ENCODE data around the gene PPM1M.

Gene PPM1M

DNA sequence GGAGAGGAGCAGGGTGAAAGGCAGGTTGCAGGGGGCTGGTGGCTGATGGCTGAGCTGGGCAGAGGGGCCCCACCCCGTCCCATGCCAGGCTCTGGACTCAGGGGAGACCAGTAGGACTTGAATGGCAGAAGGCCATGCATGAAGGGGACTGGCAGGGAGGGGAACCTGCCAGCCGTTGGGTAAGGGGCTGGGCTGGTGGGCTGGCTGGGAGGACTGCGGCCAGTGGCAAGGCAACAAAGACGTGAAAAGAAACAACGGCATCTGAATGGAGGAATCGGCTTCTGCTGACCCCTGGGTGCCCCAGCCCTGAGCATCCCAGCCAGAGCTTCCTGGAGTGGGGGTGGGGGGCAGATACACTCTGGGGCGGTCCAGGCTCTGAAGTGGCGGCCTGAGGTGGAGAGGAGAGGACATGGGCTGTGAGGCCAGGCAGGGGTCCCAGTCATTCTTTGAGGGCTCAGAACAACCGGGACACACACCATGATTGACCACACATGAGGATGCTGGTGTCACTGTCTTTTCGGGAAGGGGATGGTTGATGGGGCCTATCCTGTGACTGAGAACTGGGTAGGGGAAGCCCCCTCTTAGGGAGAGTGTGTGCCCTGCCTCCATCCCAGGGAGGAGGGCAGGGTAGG is 53.8 kb downstream of the PPM1M start:
- DNase-seq: no peak

Data from NCI-H2081 treated with DMSO at 0.1 percent for 48 hours (cell line).